ENCODE data around the gene ZNF746.

Gene ZNF746

GRCh38 chr7:149479568-149479967 lies 18.0 kb downstream of the ZNF746 start:
- Histone ChIP-seq H3K27ac (ENCODE audit: low read length) (no peak overlapping the region), H3K27me3 (ENCODE audit: control insufficient read depth, insufficient read depth, low read length) (no peaks in the 10 kb centered on the region), H3K9me3 (ENCODE audit: control insufficient read depth, low read depth, low read length) (peaks cover 5% of the 10 kb centered on the region), H3K36me3 (ENCODE audit: control insufficient read depth, low read depth, low read length) (peaks cover 3% of the 10 kb centered on the region), H3K4me3 (ENCODE audit: low read length) (no peak overlapping the region), H3K9ac (ENCODE audit: low read length) (no peak overlapping the region), H3K4me1 (ENCODE audit: control insufficient read depth, low read depth, low read length) (peaks cover 8% of the 10 kb centered on the region)

GRCh38 chr7:149478754-149479153 lies 18.9 kb downstream of the ZNF746 start:
- H3K27me3 ChIP-seq (ENCODE audit: control insufficient read depth, insufficient read depth, low read length), result no peaks in the 10 kb centered on the region
- no peak overlapping the region for H3K4me3 ChIP-seq (ENCODE audit: low read length)
- no peak overlapping the region for H3K27ac ChIP-seq (ENCODE audit: low read length)
- peaks cover 8% of the 10 kb centered on the region for H3K4me1 ChIP-seq (ENCODE audit: control insufficient read depth, low read depth, low read length)
- H3K36me3 ChIP-seq (ENCODE audit: control insufficient read depth, low read depth, low read length), result peaks cover 10% of the 10 kb centered on the region
- no peak overlapping the region for H3K9ac ChIP-seq (ENCODE audit: low read length)
- peaks cover 5% of the 10 kb centered on the region for H3K9me3 ChIP-seq (ENCODE audit: control insufficient read depth, low read depth, low read length)

DNA sequence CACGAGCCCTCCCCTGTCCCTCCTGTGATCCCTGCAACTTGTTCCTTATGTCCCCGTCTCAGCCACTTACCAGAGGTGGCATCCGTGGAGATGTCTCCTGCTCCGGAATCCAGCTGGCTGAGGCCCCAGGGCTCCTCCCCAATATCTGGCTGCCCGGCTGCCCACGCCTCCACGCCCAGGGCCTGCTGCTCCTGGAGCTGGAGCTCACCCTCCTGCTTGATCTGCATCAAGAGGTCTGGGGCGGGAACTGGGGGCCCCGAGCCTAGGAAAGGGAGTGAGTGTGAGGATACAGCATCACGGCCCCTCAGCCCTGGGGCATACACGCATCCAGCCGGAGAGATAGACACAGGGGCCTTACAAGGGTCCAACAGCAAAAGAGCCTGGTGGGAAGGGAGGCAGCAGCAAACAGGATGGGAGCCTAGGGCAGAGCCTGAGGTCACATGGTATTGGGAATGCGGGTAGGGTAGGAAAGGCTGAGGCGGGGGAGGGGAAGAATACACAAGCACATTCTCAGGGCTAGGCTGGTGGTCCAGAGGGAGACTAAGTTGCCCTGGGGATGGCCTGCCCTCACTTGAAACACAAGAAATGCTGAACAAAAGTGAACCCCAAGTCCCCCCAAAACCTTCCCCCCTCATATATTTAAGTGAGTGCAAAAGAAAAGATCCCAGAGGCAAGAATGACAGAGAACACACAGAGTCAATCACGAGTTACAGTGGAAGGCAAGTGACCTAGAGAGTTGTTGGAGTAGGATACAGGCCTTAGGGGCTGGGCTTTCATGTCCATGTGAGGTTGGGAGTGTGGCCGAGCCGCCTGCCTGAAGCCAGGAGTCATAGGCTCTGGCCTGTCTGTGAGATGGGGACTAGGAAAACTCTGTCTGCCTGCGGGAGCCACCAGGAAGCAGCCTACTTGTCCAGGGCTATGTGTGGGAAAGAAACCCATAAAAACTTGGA lies 19.8 kb downstream of the ZNF746 start:
- no peak overlapping the region for H3K27ac ChIP-seq (ENCODE audit: low read length)
- peaks cover 8% of the 10 kb centered on the region for H3K4me1 ChIP-seq (ENCODE audit: control insufficient read depth, low read depth, low read length)
- peaks cover 5% of the 10 kb centered on the region for H3K9me3 ChIP-seq (ENCODE audit: control insufficient read depth, low read depth, low read length)
- peaks cover 11% of the 10 kb centered on the region for H3K36me3 ChIP-seq (ENCODE audit: control insufficient read depth, low read depth, low read length)
- no peak overlapping the region for H3K9ac ChIP-seq (ENCODE audit: low read length)
- H3K27me3 ChIP-seq (ENCODE audit: control insufficient read depth, insufficient read depth, low read length), result no peaks in the 10 kb centered on the region
- H3K4me3 ChIP-seq (ENCODE audit: low read length), result no peak overlapping the region

GRCh38 chr7:149476791-149477190 lies 20.8 kb downstream of the ZNF746 start:
- no peaks in the 10 kb centered on the region for H3K27me3 ChIP-seq (ENCODE audit: control insufficient read depth, insufficient read depth, low read length)
- H3K9me3 ChIP-seq (ENCODE audit: control insufficient read depth, low read depth, low read length), result peaks cover 5% of the 10 kb centered on the region
- H3K4me1 ChIP-seq (ENCODE audit: control insufficient read depth, low read depth, low read length), result peaks cover 8% of the 10 kb centered on the region
- no peak overlapping the region for H3K4me3 ChIP-seq (ENCODE audit: low read length)
- peaks cover 11% of the 10 kb centered on the region for H3K36me3 ChIP-seq (ENCODE audit: control insufficient read depth, low read depth, low read length)
- no peak overlapping the region for H3K9ac ChIP-seq (ENCODE audit: low read length)
- no peak overlapping the region for H3K27ac ChIP-seq (ENCODE audit: low read length)

- H3K4me3 ChIP-seq (ENCODE audit: low read length), result no peak overlapping the region
- no peaks in the 10 kb centered on the region for H3K27me3 ChIP-seq (ENCODE audit: control insufficient read depth, insufficient read depth, low read length)
- H3K9ac ChIP-seq (ENCODE audit: low read length), result no peak overlapping the region
- peaks cover 5% of the 10 kb centered on the region for H3K9me3 ChIP-seq (ENCODE audit: control insufficient read depth, low read depth, low read length)
- no peak overlapping the region for H3K27ac ChIP-seq (ENCODE audit: low read length)
- H3K4me1 ChIP-seq (ENCODE audit: control insufficient read depth, low read depth, low read length), result peaks cover 8% of the 10 kb centered on the region
- peaks cover 11% of the 10 kb centered on the region for H3K36me3 ChIP-seq (ENCODE audit: control insufficient read depth, low read depth, low read length)
Observed at GRCh38 chr7:149475121-149476045, 22.2 kb downstream of the ZNF746 start.

- Histone ChIP-seq H3K27ac (ENCODE audit: low read length) (no peak overlapping the region), H3K9ac (ENCODE audit: low read length) (no peak overlapping the region), H3K4me3 (ENCODE audit: low read length) (no peak overlapping the region), H3K27me3 (ENCODE audit: control insufficient read depth, insufficient read depth, low read length) (no peaks in the 10 kb centered on the region), H3K36me3 (ENCODE audit: control insufficient read depth, low read depth, low read length) (peaks cover 11% of the 10 kb centered on the region), H3K9me3 (ENCODE audit: control insufficient read depth, low read depth, low read length) (peaks cover 5% of the 10 kb centered on the region), H3K4me1 (ENCODE audit: control insufficient read depth, low read depth, low read length) (peaks cover 8% of the 10 kb centered on the region)
Observed at GRCh38 chr7:149474309-149475120, 23.1 kb downstream of the ZNF746 start.

DNA sequence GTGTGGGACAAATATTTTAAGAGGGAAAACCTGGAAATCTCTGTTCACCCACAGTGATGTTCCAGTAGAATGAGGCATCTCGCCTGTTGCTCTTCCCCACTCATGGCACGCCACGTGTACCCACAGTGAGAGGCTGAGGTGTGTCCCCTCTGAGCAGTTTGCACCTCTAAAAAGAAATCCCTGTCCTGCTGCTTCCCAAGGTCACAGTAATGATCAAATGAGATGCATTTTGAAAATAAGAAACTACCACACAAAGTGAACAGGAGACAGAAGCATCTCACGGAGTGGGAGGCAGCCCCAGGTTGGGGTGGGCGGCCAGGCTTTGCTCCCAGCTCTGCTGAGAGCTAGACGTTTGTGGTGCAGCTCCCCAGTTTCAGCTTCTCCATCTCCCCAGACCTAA lies 24.4 kb downstream of the ZNF746 start:
- H3K36me3 ChIP-seq (ENCODE audit: control insufficient read depth, low read depth, low read length), result peaks cover 11% of the 10 kb centered on the region
- peaks cover 8% of the 10 kb centered on the region for H3K4me1 ChIP-seq (ENCODE audit: control insufficient read depth, low read depth, low read length)
- H3K27ac ChIP-seq (ENCODE audit: low read length), result no peak overlapping the region
- H3K9ac ChIP-seq (ENCODE audit: low read length), result no peak overlapping the region
- H3K27me3 ChIP-seq (ENCODE audit: control insufficient read depth, insufficient read depth, low read length), result no peaks in the 10 kb centered on the region
- H3K9me3 ChIP-seq (ENCODE audit: control insufficient read depth, low read depth, low read length), result no peaks in the 10 kb centered on the region
- H3K4me3 ChIP-seq (ENCODE audit: low read length), result no peak overlapping the region

DNA sequence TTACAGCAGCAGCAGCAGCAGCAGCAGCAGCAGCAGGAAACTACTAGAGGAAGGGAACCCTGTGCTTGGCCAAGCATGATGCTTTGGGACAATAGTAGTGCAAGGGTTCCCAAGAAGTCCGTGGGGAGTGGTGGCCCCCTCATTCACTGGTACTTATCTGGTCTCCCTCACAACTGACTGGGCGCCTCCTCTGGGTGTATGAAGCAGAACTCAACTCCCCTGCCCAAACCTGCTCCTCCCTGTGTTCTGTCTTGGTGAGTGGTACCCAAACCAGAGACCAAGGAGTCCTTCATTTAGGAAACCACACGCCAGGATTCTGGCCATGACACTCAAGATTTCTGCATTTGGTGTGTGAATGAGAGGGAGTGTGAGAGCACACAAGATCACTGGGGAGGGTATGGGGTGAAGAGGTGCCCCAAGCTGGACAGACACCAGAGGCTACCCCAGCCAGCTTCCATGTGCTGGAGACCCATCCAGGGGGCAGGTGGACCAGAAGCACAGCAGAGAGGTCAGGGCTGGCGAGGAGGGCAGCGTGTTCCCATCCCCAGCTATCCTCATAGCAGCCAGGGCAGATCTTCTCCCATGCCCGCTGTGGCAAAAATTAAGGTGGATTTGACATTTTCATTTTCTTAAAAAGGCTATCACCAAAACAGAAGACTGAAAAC lies 26.2 kb downstream of the ZNF746 start:
- Histone ChIP-seq H3K9me3 (ENCODE audit: control insufficient read depth, low read depth, low read length) (peaks cover 4% of the 10 kb centered on the region), H3K27ac (ENCODE audit: low read length) (no peak overlapping the region), H3K36me3 (ENCODE audit: control insufficient read depth, low read depth, low read length) (peaks cover 11% of the 10 kb centered on the region), H3K27me3 (ENCODE audit: control insufficient read depth, insufficient read depth, low read length) (no peaks in the 10 kb centered on the region), H3K4me1 (ENCODE audit: control insufficient read depth, low read depth, low read length) (no peaks in the 10 kb centered on the region), H3K4me3 (ENCODE audit: low read length) (no peak overlapping the region), H3K9ac (ENCODE audit: low read length) (no peak overlapping the region)

DNA sequence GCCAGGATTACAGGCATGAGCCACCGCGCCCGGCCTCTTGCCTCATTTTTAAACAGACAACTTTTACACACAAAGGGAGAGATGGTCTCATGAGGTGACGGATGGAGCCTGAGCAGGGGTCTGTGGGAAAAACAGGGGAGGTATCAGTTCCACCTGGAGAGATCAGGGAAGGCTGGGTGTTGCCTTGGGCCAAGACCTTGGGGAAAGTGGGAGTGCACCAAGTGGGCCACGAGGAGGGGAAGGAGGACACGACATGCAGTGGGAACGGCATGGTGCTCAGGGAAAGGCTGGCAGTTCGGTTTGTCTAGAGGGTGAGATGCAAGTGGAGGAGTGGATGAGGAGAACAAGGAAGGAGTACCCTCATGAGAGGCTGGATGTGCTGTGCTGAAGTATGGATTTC lies 27.8 kb downstream of the ZNF746 start:
- H3K27me3 ChIP-seq (ENCODE audit: control insufficient read depth, insufficient read depth, low read length), result no peaks in the 10 kb centered on the region
- no peak overlapping the region for H3K9ac ChIP-seq (ENCODE audit: low read length)
- H3K9me3 ChIP-seq (ENCODE audit: control insufficient read depth, low read depth, low read length), result peaks cover 8% of the 10 kb centered on the region
- H3K27ac ChIP-seq (ENCODE audit: low read length), result no peak overlapping the region
- H3K36me3 ChIP-seq (ENCODE audit: control insufficient read depth, low read depth, low read length), result peaks cover 8% of the 10 kb centered on the region
- H3K4me3 ChIP-seq (ENCODE audit: low read length), result no peak overlapping the region
- no peaks in the 10 kb centered on the region for H3K4me1 ChIP-seq (ENCODE audit: control insufficient read depth, low read depth, low read length)

GRCh38 chr7:149468208-149468607 lies 29.4 kb downstream of the ZNF746 start:
- Histone ChIP-seq H3K36me3 (ENCODE audit: control insufficient read depth, low read depth, low read length) (no peaks in the 10 kb centered on the region), H3K4me3 (ENCODE audit: low read length) (no peak overlapping the region), H3K27ac (ENCODE audit: low read length) (no peak overlapping the region), H3K9me3 (ENCODE audit: control insufficient read depth, low read depth, low read length) (peaks cover 8% of the 10 kb centered on the region), H3K4me1 (ENCODE audit: control insufficient read depth, low read depth, low read length) (no peaks in the 10 kb centered on the region), H3K27me3 (ENCODE audit: control insufficient read depth, insufficient read depth, low read length) (no peaks in the 10 kb centered on the region), H3K9ac (ENCODE audit: low read length) (no peak overlapping the region)

Measured in iPS-18a (cell line).